ENCODE results near the gene KAT6B.

KAT6B gene

GRCh38 chr10:74824184-74824899, 2.1 kb upstream of the KAT6B start:
- no peak for FAIRE-seq

GRCh38 chr10:74824900-74825370, 1.5 kb upstream of the KAT6B start:
- no peak for FAIRE-seq

- no peak for FAIRE-seq
Observed at GRCh38 chr10:74825371-74826141, 844 bp upstream of the KAT6B start.

GRCh38 chr10:74827045-74827441, 643 bp downstream of the KAT6B start:
- no peak for FAIRE-seq

GRCh38 chr10:74827694-74828093, 1.3 kb downstream of the KAT6B start:
- FAIRE-seq: no peak

GRCh38 chr10:74828946-74829345, 2.5 kb downstream of the KAT6B start:
- no peak for FAIRE-seq

- FAIRE-seq: no peak
Observed at GRCh38 chr10:74831518-74832120, 5.2 kb downstream of the KAT6B start.

GRCh38 chr10:74835963-74836362, 9.6 kb downstream of the KAT6B start:
- no peak for FAIRE-seq

GRCh38 chr10:74836877-74837276, 10.5 kb downstream of the KAT6B start:
- FAIRE-seq: peak; percentile 65

GRCh38 chr10:74837743-74838142, 11.3 kb downstream of the KAT6B start:
- peak; percentile 92 for FAIRE-seq

- FAIRE-seq: no peak
Observed at GRCh38 chr10:74839708-74840107, 13.3 kb downstream of the KAT6B start.

GRCh38 chr10:74841265-74841973, 15.0 kb downstream of the KAT6B start:
- FAIRE-seq: no peak

GRCh38 chr10:74842301-74842954, 16.0 kb downstream of the KAT6B start:
- FAIRE-seq: no peak

GRCh38 chr10:74846958-74847357, 20.6 kb downstream of the KAT6B start:
- FAIRE-seq: no peak

GRCh38 chr10:74851831-74852230, 25.4 kb downstream of the KAT6B start:
- FAIRE-seq: no peak

- no peak for FAIRE-seq
Observed at GRCh38 chr10:74852381-74852780, 26.0 kb downstream of the KAT6B start.

GRCh38 chr10:74854610-74855009, 28.2 kb downstream of the KAT6B start:
- FAIRE-seq: no peak

- FAIRE-seq: no peak
Observed at GRCh38 chr10:74855027-74855426, 28.6 kb downstream of the KAT6B start.

GRCh38 chr10:74855439-74855838, 29.0 kb downstream of the KAT6B start:
- no peak for FAIRE-seq

- no peak for FAIRE-seq
Observed at GRCh38 chr10:74856940-74857339, 30.5 kb downstream of the KAT6B start.

GRCh38 chr10:74857586-74857985, 31.2 kb downstream of the KAT6B start:
- no peak for FAIRE-seq

- FAIRE-seq: peak; percentile 51
Observed at GRCh38 chr10:74859546-74859945, 33.1 kb downstream of the KAT6B start.

- FAIRE-seq: no peak
Observed at GRCh38 chr10:74862625-74863024, 36.2 kb downstream of the KAT6B start.
